Parathyroid adenoma (tissue), 2 donors: Measurements from ENCODE around the gene WASL.

Source experiments
- H2AFZ ChIP-seq: fragments of 300-600 bp; sonication (generic); one replicate; pipeline ENCODE4 v1.7.0; 2017; ENCODE audit warnings: antibody characterized with exemption, mild to moderate bottlenecking
- H3K27ac ChIP-seq: fragments of 300-600 bp; sonication (generic); one replicate; pipeline ENCODE4 v1.7.0; 2017
- H3K27me3 ChIP-seq: fragments of 300-600 bp; sonication (generic); one replicate; pipeline ENCODE4 v1.7.0; 2017; ENCODE audit warnings: low read length; ENCODE audit not compliant: control insufficient read depth, insufficient read depth
- H3K36me3 ChIP-seq: fragments of 300-600 bp; sonication (generic); one replicate; pipeline ENCODE4 v1.7.0; 2017; ENCODE audit warnings: low read length; ENCODE audit not compliant: control insufficient read depth, insufficient read depth
- H3K4me1 ChIP-seq: fragments of 300-600 bp; sonication (generic); one replicate; pipeline ENCODE4 v1.7.0; 2017; ENCODE audit warnings: control low read depth
- H3K4me2 ChIP-seq: fragments of 300-600 bp; sonication (generic); one replicate; pipeline ENCODE4 v1.7.0; 2017; ENCODE audit warnings: low read length
- H3K4me3 ChIP-seq: fragments of 300-600 bp; sonication (generic); one replicate; pipeline ENCODE4 v1.7.0; 2017; ENCODE audit warnings: low read depth, low read length
- H3K79me2 ChIP-seq: fragments of 300-600 bp; sonication (generic); one replicate; pipeline ENCODE4 v1.7.0; 2017; ENCODE audit warnings: control low read depth
- H3K9ac ChIP-seq: fragments of 300-600 bp; sonication (generic); one replicate; pipeline ENCODE4 v1.7.0; 2017; ENCODE audit warnings: mild to moderate bottlenecking
- H3K9me3 ChIP-seq: fragments of 300-600 bp; sonication (generic); one replicate; pipeline ENCODE4 v1.7.0; 2017; ENCODE audit warnings: low read length; ENCODE audit not compliant: control insufficient read depth
- CTCF ChIP-seq: fragments of 300-600 bp; sonication (generic); IDR thresholded peaks from one replicate; pipeline ENCODE4 v1.7.0; 2017; ENCODE audit warnings: antibody characterized with exemption, mild to moderate bottlenecking
- donor health status: primary hyperparathyroidism.

Gene WASL

DNA sequence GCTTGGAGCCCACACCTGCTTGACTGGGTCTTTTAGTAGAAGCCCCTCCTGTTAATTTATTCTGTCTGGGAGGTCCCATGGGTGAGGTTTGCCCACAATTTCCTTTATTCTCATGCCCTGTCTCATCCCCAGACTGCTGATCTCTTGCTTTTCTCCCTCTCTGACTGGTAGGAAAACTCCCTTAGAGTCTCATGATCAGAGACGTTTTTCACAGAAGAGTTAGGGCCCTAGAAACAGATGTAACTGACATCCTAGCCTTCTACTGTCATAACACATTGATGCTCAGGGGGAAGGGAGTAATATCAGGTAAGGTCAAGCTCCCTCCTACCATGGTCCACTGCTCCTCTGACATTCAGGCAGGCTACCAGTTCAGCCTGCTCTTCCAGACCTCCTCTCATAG is 43.7 kb upstream of the WASL start:
- Histone ChIP-seq H3K27me3 (no peaks in the 10 kb centered on the region), H3K4me2 (no peak overlapping the region)

GRCh38 chr7:123791001-123791400 is 42.2 kb upstream of the WASL start:
- no peaks in the 10 kb centered on the region for H3K4me1 ChIP-seq
- no peaks in the 10 kb centered on the region for H3K79me2 ChIP-seq
- no peaks in the 10 kb centered on the region for H3K36me3 ChIP-seq
- no peak for TF ChIP-seq CTCF
- H3K27me3 ChIP-seq: no peaks in the 10 kb centered on the region
- H3K4me2 ChIP-seq: no peak overlapping the region
- no peaks in the 10 kb centered on the region for H3K9me3 ChIP-seq
- no peak overlapping the region for H3K9ac ChIP-seq
- no peak overlapping the region for H2AFZ ChIP-seq
- H3K27ac ChIP-seq: no peak overlapping the region
- H3K4me3 ChIP-seq: no peak overlapping the region

More for the DNA sequence above, 43.7 kb upstream of the WASL start:
- no peaks in the 10 kb centered on the region for H3K4me1 ChIP-seq
- H3K79me2 ChIP-seq: no peaks in the 10 kb centered on the region
- TF ChIP-seq CTCF: no peak
- no peak overlapping the region for H3K27ac ChIP-seq
- no peak overlapping the region for H3K9ac ChIP-seq
- H2AFZ ChIP-seq: no peak overlapping the region
- H3K9me3 ChIP-seq: no peaks in the 10 kb centered on the region
- H3K4me3 ChIP-seq: no peak overlapping the region
- no peaks in the 10 kb centered on the region for H3K36me3 ChIP-seq

DNA sequence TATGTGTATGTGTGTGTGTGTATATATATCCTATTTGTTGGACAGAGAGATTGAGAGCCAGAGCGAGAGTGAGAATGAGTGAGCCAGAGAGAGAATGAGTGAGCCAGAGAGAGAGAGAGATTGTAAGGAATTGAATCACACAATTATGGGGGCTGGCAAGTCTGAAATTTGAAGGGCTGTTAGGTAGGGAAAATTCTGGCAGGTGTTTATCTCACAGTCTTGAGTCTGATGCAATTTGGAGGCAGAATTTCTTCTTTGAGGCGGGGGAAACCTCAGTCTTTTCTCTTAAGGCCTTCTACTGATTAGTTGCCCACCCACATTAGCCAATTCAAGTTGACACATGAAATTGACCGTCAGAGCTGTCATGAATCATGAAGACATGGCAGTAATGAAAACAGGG is 41.0 kb upstream of the WASL start:
- H3K4me2 ChIP-seq: no peak overlapping the region
- no peaks in the 10 kb centered on the region for H3K36me3 ChIP-seq
- H3K4me1 ChIP-seq: no peaks in the 10 kb centered on the region
- TF ChIP-seq CTCF: no peak
- no peak overlapping the region for H3K9ac ChIP-seq
- no peak overlapping the region for H3K27ac ChIP-seq
- H3K4me3 ChIP-seq: no peak overlapping the region
- H3K27me3 ChIP-seq: no peaks in the 10 kb centered on the region
- H2AFZ ChIP-seq: no peak overlapping the region
- no peaks in the 10 kb centered on the region for H3K9me3 ChIP-seq
- H3K79me2 ChIP-seq: no peaks in the 10 kb centered on the region

GRCh38 chr7:123789206-123789784 is 40.5 kb upstream of the WASL start:
- Histone ChIP-seq H3K4me3 (no peak overlapping the region), H3K27ac (no peak overlapping the region), H3K27me3 (no peaks in the 10 kb centered on the region), H2AFZ (no peak overlapping the region), H3K36me3 (no peaks in the 10 kb centered on the region), H3K9me3 (no peaks in the 10 kb centered on the region), H3K4me2 (no peak overlapping the region), H3K4me1 (no peaks in the 10 kb centered on the region), H3K9ac (no peak overlapping the region), H3K79me2 (no peaks in the 10 kb centered on the region)
- TF ChIP-seq CTCF: no peak

- no peaks in the 10 kb centered on the region for H3K27me3 ChIP-seq
Observed at GRCh38 chr7:123788584-123788983, 39.8 kb upstream of the WASL start.

More at GRCh38 chr7:123788584-123788983, 39.8 kb upstream of the WASL start:
- H3K4me2 ChIP-seq: no peak overlapping the region
- no peak for TF ChIP-seq CTCF
- no peak overlapping the region for H2AFZ ChIP-seq
- no peaks in the 10 kb centered on the region for H3K4me1 ChIP-seq
- no peaks in the 10 kb centered on the region for H3K36me3 ChIP-seq
- H3K79me2 ChIP-seq: no peaks in the 10 kb centered on the region
- no peaks in the 10 kb centered on the region for H3K9me3 ChIP-seq
- no peak overlapping the region for H3K9ac ChIP-seq
- H3K4me3 ChIP-seq: no peak overlapping the region
- no peak overlapping the region for H3K27ac ChIP-seq
